Right ventricle myocardium inferior (tissue), 1 donor: ENCODE results near the gene KIF21A. TPM values are rescaled to one million over a fixed set of nuclear protein-coding genes. Genes with fewer than 3 reads are reported as not detected.

Experiments used
- ATAC-seq: fragments of 200-7000 bp; cut with Tn5 transposase; one replicate; pipeline ENCODE4 v1.9.1; 2020; ENCODE audit warnings: mild to moderate bottlenecking, moderate library complexity
- DNase-seq: peaks from one replicate; pipeline ENCODE4 v3.0.0; 2021; ENCODE audit errors: missing footprints
- intact Hi-C: fragments of 100-400 bp; cut with DNase I; formaldehyde crosslinking; loops from one replicate; pipeline ENCODE4 v1.11.0; 2022
- total RNA-seq: library from RNA; stranded (reverse); fragmentation: NEBNext Ultra II Directional; extraction: Animal tissue kit (Norgen Biotek cat#: 25700); gene quantifications from one replicate; pipeline ENCODE4 v1.2.1, GENCODE V29; 2021
- donor health status: DM: no; HTN: yes; CAD: no; lungs with severe emphysema.

The KIF21A gene
- total RNA-seq, 1 donor from 2014 or later = 57.9 TPM

DNA sequence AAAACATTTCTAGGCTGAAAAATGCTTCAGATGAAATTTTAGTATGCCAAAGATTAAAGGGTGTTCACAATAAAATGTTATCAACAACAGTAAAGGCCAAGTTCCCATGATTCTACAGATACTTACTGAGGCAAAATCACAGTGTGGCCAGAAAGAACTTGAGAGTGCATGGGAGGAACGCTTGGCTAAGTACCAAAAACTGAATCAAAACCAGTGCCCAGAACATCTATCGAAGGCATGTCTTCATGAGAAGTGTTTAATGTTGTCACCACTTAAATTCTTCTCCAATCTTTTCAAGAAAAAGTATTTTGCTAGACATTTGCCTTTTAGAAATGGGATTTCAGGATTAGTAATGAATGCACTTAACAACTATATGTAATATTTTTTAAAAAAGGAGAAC, 41.5 kb downstream of the KIF21A start:
- no peak for DNase-seq
- ATAC-seq = peak; percentile 60
- intact Hi-C loops = no loop called here

- intact Hi-C loops = no loop called here
- peak; percentile 86 for ATAC-seq
Observed at GRCh38 chr12:39395866-39396265, 47.1 kb downstream of the KIF21A start.

GRCh38 chr12:39393890-39394289, 49.0 kb downstream of the KIF21A start:
- ATAC-seq = no peak
- intact Hi-C loops = no loop called here
- no peak for DNase-seq

More at GRCh38 chr12:39395866-39396265, 47.1 kb downstream of the KIF21A start:
- no peak for DNase-seq

DNA sequence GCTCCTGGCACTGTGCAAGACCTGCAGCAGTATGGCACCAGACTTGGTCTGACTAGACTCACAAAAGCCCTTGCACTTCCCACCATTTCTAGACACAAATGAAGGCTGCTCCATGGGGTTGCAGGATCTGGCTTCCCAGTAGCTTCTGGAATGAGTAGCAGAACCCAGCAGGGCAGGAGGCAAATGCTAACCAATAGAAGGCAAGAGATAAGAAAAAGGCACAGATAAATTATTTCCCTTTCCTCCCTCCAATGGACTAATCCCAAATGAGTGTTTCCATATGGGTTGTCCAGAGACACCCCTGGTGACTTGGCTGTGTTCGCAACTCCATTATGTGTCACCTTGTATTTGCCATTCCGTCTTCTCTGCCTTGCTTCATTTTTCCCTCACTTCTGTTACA, 49.7 kb downstream of the KIF21A start:
- intact Hi-C loops = no loop called here
- no peak for DNase-seq
- ATAC-seq = peak; percentile 15

DNA sequence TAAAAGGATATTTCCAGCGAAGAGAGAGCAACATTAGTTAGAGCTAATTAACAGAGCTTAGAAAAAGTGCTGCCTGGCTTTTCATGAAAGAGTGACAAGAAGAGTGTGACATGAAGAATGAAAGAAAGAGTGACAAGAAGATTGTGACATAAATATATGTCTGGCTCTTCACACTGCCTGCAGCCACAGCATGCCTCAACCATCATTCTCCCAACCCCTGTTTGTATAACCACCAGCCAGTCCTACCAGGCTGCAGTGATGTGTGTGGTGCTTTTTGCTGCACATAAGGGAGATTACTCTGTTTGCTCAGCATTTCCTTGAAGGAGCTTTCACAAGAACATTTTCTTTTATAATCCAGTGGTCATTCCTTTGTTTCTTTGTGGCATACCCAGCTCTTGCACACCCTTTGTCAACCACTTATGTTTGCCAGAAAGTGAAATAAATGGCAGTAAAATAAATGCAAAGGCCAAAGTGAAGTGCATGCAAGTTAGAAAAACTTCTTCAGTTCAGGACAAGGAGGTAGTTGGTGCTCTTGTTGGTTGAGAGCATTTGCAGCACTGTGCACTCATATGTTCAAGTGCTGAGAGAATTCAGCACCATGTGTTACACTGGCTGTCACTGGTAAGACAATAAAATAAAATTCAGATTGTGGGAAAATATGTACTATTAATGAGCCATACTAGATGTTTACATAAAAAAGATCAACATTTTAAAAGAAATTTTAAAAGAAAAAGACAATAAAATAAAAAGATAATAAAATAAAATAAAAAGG, 50.6 kb downstream of the KIF21A start:
- peak; percentile 33 for ATAC-seq
- DNase-seq = no peak
- intact Hi-C loops = no loop called here

GRCh38 chr12:39390752-39391151, 52.2 kb downstream of the KIF21A start:
- DNase-seq (no peak), ATAC-seq (no peak)
- intact Hi-C loops = no loop called here

- ATAC-seq = no peak
- intact Hi-C loops = loop anchor here (5.0 kb wide), 1 partner anchor 53 kb away; the partner anchor contains the start of gene KIF21A
- no peak for DNase-seq
Observed at GRCh38 chr12:39389399-39390150, 53.3 kb downstream of the KIF21A start.

DNA sequence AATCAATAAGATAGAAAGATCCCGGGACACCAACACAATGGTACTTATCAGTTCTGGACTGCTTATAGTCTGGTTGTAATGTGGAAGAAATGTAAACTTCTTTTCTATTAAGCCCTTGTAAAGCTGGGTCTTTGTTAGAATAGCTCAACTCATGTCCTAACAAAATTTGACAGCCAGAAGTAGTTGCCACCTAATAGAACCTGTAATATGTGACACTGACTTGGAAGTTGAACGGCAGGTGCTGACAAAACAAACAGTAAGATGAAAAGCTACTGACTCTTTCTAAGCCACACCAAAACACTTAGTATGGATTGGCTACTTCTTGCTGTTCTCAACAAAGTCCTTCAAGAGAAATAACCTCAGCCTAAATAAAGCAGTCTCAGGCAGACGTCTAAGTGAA, 56.6 kb downstream of the KIF21A start:
- intact Hi-C loops = loop anchor here (5.0 kb wide), 1 partner anchor 56 kb away; the partner anchor contains the start of gene KIF21A
- ATAC-seq (no peak), DNase-seq (no peak)

DNA sequence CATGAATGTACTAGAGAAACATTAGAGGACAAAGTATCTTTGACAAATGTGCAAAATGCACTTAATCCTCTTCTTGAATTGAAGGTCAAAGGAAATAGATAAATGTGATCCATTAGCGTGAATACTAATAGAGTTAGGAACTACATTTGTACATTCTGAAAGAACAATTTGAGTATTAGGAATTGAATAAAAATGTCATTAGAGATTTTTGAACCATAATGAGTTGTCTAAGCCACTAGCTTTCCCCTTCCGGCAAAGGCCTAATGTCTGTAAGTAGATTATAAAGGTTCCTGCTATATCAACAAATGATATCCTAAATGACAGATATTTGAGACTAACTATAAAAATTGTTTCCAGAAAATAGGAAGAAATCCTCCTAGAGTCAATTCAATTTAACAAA, 59.8 kb downstream of the KIF21A start:
- no peak for ATAC-seq

DNA sequence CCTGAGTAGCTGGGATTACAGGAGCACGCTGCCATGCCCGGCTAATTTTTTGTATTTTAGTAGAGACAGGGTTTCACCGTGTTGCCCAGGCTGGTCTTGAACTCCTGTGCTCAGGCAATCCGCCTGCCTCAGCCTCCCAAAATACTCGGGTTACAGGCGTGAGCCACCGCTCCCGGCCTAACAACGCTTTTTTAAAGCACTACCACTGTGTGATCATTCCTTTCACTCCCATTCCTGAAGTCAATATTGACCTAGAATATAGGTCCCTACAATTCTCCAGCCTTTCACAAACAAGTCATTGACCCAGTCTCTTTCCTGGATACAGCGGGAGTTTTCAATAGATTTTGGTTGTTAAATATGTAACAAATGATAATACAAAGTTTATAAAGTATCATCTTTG, 62.8 kb downstream of the KIF21A start:
- ATAC-seq = no peak
- DNase-seq = no peak
- intact Hi-C loops = no loop called here

More for the DNA sequence above, 59.8 kb downstream of the KIF21A start:
- intact Hi-C loops = no loop called here
- DNase-seq = no peak

DNA sequence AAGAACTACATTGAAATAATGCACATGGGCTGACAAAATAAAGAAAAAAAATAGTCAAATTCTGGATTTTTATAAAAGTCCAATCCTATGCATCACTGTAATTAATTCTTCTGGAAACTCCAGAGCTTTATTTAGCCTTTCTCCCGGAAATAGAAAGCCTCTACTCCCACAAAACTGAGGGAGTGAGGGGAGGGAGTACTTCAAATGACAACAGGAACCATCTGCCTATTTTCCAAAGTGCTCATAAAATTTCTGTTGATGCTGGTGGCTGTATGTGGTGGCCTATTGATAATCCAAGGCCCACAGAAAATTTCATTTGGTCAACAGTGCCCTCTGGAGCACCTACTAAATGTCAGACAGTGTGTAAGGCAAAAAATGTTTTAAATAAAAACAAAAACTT, 64.6 kb downstream of the KIF21A start:
- intact Hi-C loops = no loop called here

GRCh38 chr12:39375206-39375808, 67.6 kb downstream of the KIF21A start:
- ATAC-seq = no peak
- DNase-seq = no peak
- intact Hi-C loops = no loop called here

More for the DNA sequence above, 64.6 kb downstream of the KIF21A start:
- DNase-seq = no peak
- no peak for ATAC-seq

- no peak for DNase-seq
- intact Hi-C loops = no loop called here
- ATAC-seq = no peak
Observed at GRCh38 chr12:39372929-39373328, 70.0 kb downstream of the KIF21A start.

- ATAC-seq (no peak), DNase-seq (no peak)
- intact Hi-C loops = no loop called here
Observed at GRCh38 chr12:39372204-39372925, 70.6 kb downstream of the KIF21A start.

DNA sequence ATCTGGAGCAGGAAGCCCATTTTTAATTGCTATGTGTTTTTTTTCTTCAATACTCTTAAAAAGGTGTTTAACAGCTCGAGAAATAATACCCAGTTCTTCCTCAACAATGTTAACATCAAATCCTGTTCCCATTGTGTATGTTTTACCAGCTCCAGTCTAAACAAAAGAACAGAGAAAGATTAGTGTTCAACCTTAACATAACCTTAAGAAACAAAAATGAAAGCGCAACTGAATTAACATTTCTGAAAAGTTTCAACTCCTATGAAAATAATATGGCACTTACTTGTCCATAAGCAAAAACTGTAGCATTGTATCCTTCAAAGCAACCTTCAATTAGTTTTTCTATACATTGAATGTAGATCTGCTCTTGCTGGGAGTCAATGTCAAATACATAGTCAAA, 73.2 kb downstream of the KIF21A start:
- intact Hi-C loops = no loop called here
- DNase-seq (no peak), ATAC-seq (no peak)

DNA sequence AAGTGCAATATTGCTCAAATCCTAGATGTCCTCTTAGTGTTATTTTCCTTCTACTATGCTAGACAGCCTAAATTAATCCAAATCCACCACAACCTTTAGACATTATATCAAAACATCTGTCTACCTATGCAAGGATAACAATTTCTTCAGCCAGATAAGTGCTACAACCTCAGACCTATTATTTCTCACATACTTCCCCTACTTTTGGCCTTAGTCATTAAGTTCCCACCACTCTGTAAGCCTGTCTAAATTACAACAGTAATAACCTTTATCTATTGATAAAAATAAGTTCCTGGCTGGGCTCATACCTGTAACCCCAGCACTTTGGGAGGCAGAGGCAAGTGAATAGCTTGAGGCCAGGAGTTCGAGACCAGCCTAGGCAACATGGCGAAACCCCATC, 74.0 kb downstream of the KIF21A start:
- intact Hi-C loops = no loop called here
- no peak for ATAC-seq
- DNase-seq = no peak

DNA sequence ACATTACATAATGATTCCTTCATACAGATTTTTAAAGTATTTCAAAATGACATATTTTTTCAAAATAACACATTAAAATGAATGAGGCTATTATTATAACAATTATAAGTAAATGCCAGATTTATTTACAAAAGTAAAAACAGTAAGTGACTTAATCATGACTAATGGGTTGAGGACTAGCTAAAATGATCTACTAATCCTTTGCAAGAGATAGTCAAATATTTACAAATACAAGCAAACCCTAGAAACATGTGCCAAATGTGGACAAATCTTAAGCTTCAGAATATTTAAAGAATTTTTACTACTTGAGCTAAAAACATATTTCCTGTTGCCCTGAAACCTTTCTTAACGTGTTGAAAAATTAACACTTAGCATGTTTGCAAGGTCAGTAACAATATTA, 74.8 kb downstream of the KIF21A start:
- ATAC-seq (no peak), DNase-seq (no peak)
- intact Hi-C loops = no loop called here

- DNase-seq (no peak), ATAC-seq (no peak)
- intact Hi-C loops = no loop called here
Observed at GRCh38 chr12:39367494-39367893, 75.4 kb downstream of the KIF21A start.

DNA sequence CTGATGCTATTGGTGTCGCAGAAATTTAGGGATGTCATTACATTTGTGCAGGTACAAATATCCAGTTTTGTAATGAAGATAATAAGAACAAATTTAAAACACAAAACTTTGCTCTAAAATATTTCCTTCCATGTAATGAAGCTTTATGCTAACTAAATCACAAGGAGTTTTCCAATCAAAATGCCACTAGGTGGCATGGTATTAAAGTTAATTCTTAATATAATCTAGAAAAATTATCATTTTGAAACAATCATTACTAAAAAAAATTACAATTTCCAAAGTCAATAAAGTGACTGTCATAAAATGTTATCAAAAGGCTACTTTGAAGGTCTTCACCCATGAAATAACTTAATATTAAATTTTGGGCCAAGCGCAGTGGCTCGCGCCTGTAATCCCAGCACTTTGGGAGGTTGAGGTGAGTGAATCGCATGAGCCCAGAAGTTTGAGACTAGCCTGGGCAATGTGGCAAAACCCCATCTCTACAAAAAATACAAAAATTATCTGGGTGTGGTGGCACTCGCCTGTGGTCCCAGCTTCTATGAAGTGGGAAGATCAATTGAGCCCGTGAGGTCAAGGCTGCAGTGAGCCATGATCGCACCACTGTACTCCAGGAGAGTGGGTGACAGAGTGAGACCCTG, 77.4 kb downstream of the KIF21A start:
- ATAC-seq (no peak), DNase-seq (no peak)
- intact Hi-C loops = no loop called here
